HTR-8/SVneo (cell line): ENCODE measurements around the gene ALG12.

Experiments
- DNase-seq: peaks from one replicate; pipeline ENCODE4 v3.0.0; 2011; ENCODE audit warnings: low spot score, mixed read lengths; ENCODE audit not compliant: insufficient read length
- FAIRE-seq: peaks from 2 replicates; lab custom pipeline; 2011; peaks lifted over from hg19 to GRCh38; lab: Jason Lieb, UNC

ALG12 gene

DNA sequence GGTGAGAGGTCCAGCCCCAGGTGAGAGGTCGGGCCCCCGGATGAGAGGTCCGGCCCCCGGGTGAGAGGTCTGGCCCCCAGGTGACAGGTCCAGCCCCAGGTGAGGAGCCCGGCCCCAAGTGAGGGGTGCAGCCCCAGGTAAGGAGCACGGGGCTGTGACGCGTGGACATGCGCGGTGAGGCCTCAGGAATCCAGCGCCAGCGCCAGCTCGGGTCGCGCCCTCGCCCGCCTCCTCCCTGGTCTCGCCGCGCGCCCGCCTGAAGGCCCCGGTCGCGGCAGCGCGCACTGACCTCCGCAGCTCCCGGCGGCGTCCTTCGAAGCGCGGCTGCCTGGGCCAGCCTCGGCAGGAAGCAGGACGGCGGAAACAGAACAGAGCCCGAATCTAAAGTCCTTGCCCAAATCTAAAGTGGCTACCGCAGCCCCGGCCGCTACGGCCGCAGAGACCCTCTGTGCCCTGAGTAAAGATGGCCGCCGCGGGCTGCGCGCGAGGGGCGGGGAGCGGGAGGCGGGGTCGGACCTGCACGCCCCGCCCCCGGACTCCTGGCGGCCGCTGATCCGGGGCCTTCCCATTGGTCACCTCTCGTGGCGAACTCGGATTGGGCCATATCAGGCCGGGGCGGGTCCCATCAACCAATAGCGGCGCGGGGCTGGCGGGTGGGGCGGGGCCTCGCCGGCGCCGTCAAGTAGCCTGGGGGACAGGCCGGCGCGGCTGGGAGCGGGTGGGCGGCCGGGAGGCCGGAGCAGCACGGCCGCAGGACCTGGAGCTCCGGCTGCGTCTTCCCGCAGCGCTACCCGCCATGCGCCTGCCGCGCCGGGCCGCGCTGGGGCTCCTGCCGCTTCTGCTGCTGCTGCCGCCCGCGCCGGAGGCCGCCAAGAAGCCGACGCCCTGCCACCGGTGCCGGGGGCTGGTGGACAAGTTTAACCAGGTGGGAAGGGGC lies at the start of gene ALG12, which contains the start of gene CRELD2:
ALG12 (minus strand) TSS at position 465 of the 937 bp plus-strand sequence. CDS start 4,673 bp downstream, outside the sequence.
CRELD2 (plus strand) TSS at position 661 of the 937 bp plus-strand sequence; CDS start at position 797, 136 bp downstream.
- DNase-seq (peak; percentile 97), FAIRE-seq (peak; percentile 95)

DNA sequence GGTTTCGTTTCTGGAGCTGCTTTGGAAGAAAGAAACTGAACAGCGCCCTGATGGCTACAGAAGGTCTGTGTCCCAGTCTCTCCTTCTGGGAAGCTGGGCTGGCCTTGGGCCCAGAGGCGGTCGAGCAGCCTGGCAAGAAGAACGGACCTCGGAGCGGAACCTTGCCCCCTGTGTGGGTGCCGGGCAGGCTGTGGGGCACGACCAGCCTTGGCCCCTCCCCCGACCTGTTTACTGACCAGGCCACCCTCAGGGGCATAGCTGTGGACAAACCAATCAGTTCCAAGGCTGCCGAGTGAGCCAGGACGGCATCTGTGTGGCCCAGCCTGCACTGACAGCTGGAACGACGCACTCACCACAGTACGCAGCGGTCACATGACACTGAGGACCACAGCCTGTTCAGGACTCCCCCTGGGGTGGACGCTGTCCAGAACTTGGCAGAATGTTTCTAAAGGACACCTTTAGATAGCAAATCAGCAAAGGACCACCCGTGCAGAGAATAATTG lies 49.5 kb upstream of the ALG12 start:
- DNase-seq (no peak), FAIRE-seq (no peak)

DNA sequence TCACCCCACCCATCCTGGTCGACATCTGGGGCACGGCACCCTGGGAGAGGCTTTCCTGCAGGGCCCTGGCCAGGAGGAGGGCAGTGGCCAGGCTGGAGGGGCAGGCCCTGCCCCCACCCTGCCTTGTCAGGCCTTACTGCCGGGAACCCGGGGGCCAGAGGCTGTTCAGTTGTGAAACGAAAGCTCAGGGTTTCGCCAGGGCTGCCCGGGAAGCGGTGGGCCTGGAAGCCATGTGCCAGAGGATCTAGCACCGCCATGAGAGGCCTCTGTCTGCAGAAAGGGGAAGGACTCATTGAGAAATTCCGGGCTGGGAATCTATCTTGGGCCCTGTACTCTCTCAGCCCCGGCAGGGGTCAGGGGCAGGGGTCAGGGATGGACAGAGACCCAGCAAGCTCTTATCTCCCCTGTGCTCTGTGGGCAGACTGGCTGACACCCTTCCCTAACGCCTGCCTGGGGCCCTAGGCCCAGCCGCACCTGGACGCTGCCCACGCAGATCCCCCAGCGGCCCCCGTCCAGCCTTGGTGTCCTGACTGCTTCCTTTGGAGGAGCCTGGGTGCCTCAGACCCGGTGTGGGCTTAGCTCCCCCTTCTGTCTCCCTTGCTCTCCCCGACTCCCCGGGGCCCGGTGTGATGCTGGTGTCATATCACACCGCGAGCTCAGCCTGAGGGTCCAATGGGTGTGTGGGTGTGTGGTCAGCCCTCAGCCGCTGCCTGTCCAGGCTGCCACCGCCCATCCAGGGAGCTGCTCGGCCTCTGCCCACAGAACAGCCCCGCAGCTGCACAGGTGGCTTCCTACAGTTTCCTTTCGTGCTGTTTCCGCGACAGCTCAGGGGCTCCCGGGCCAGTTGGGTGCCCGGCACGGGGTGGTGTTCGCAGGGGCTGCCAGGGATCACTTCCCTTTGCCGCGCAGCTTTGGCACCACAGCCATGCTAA lies 48.8 kb upstream of the ALG12 start:
- FAIRE-seq (no peak), DNase-seq (no peak)

DNA sequence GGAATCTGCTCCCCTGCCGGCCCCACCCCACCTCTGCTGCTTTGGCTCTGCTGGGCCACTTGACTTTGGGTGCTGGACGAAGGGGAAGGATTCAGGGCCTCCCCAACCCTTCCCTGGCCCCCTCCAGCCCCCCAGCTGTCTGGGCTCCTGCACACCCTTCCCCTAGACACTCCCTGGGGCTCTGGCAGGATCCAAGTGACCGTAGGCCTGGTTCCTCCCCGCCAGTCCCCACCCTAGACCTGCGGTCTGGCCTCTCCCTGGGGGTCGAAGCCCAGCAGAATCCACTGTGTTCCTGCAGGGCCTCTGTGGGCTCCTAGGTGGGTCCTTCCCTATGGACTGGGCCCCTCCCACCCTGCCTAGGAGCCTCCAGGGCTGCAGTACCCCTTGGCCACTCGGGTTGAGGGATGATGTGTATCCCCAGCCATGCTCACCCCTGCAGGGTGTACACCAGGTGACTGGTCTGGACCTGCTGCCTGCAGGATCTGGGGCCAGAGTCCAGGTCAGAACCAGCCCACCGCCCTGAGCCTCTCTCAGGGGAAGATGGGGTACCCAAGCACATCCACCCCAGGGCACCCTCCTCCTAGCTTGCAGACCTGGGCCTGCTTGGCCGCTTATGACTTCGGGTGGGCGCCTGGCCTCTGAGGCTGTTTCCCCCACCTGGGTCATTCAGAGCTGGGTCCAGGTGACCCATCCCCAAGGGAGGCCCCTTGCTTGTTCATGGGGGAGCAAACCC lies 48.0 kb upstream of the ALG12 start:
- no peak for DNase-seq
- FAIRE-seq = no peak

GRCh38 chr22:49965091-49966040 lies 47.1 kb upstream of the ALG12 start:
- FAIRE-seq = no peak
- no peak for DNase-seq

GRCh38 chr22:49964136-49965090 lies 46.2 kb upstream of the ALG12 start:
- no peak for FAIRE-seq

GRCh38 chr22:49963647-49964026 lies 45.4 kb upstream of the ALG12 start:
- FAIRE-seq (no peak), DNase-seq (no peak)

More at GRCh38 chr22:49964136-49965090, 46.2 kb upstream of the ALG12 start:
- DNase-seq = no peak

- DNase-seq (no peak), FAIRE-seq (no peak)
Observed at GRCh38 chr22:49962751-49963646, 44.8 kb upstream of the ALG12 start.

DNA sequence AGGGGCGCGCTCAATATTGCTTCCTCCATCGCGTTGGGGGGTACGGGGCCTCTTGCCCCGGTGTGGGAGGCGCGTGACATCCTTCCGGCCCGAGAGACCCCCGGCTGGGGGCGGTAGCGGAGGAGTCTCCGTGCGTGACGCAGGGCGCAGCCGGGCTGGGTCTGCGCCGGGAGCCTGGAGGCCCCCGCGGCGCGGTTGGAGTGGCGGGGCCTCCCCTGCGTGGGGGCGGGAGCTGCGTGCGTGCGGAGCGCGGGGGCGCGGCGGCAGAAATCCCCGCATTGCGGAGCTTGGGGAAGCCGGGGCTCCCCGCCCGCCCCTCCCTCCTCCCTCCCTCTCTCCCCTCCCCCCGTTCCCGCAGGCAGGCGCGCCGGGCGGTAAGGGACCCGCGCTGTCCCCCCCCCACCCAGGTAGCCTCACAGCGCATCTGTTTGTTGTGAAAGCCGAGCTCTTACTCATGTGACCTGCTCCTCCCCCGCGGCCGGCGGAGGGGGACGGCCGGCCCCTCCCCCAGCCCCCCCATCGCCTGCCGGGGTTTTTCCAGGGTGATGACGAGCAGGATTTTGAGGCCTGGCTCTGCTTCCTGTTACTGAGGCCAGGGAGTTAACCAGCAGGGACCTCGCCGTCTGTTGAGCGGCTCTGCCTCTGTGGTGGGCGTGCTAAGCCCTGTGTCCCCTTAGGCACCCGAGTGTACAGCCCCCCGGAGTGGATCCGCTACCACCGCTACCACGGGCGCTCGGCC lies 43.9 kb upstream of the ALG12 start:
- DNase-seq (peak; percentile 83), FAIRE-seq (no peak)

DNA sequence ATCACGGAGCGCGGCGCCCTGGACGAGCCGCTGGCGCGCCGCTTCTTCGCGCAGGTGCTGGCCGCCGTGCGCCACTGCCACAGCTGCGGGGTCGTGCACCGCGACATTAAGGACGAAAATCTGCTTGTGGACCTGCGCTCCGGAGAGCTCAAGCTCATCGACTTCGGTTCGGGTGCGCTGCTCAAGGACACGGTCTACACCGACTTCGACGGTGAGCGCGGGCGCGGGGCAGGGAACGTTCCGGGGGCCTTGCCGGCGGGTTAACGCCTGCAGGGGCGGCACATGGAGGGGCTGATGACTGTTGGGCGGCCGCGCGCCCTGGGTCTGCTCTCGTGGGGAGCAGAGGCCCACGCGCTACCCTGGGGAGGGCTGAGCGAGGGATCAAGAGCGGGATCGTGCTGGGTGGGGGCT lies 43.4 kb upstream of the ALG12 start:
- FAIRE-seq (no peak), DNase-seq (no peak)

DNA sequence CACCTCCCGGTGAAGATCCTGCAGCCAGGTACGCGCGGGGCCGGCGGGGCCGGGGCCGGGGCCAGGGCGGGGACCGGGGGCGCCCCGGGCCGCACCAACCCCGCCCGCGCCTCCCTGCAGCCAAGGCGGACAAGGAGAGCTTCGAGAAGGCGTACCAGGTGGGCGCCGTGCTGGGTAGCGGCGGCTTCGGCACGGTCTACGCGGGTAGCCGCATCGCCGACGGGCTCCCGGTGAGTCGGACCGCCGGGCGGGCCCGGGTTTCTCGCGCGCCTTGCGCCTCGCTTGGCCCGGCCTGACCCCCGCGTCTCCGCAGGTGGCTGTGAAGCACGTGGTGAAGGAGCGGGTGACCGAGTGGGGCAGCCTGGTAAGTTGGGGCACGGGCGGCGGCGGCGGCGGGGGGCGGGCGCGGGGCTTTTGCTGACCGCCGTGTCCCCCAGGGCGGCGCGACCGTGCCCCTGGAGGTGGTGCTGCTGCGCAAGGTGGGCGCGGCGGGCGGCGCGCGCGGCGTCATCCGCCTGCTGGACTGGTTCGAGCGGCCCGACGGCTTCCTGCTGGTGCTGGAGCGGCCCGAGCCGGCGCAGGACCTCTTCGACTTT lies 42.9 kb upstream of the ALG12 start:
- FAIRE-seq (no peak), DNase-seq (no peak)

GRCh38 chr22:49960159-49961004 lies 42.1 kb upstream of the ALG12 start, which contains the start of gene PIM3:
Gene PIM3, plus strand, starts transcription at chr22:49960772. Its CDS starts 176 bp downstream, at chr22:49960948.
- FAIRE-seq = peak; percentile 88
- peak; percentile 91 for DNase-seq

DNA sequence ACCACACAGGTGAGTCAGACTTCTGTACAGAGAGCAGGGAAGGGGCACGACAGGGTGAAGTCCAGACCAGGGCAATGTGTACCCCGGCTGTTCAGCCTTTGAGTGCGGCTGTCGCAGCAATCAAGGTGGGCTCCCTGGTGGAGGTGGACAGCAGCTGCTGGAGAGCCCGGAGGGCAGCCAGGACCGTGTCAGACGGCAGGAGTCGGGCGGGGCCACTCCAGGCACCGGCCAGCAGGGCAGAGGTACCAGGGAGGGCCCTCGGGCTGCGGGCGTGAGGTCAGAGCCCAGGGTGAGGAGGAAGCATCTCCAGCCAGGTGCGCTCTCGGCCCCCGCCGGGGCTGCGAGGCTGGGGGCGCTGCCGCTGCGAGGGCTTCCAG lies 41.5 kb upstream of the ALG12 start:
- DNase-seq (no peak), FAIRE-seq (peak; percentile 67)

DNA sequence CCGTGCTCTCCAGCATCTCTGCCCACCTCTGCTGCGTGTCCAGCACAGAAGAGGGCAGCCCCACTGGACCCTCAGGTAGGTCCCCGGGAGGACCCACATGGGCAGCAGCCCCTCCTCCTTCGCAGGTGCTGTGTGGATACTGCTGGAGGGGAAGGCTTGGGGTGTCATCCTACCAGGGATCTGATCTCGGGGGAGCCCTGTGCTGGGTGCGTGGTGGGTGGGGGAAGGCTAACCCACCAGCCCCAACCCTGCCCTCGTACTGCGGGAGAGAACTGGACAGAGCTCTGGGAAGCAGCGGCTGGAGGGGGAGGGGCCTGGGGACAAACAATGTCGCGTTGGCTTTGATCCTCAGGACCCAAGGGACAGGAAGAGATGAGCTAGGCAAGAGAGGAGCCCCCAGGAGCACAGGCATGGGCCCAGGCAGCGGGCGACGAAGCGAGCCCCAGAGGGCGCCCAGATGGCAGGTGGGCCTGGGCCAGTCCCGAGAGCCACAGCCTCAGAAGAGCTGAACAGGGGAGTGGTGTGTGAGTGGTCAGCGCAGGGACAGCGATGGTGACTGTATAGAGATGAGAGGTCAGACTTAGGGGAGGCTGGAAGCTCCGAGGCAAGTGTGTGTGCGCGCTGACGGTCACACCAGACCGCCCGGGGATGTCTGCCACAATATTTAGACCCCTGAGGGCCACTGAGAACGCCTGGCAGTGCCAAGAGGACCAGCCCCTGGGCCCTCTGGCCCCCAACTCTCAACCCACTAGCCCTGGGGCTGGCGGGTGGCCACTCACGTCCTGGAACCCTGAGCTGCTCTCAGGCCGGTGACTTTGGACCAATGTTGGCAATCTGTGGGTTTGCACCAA lies 40.9 kb upstream of the ALG12 start:
- no peak for DNase-seq
- FAIRE-seq = peak; percentile 44
